Pancreas (tissue), 10 donors: Measurements from ENCODE around the gene UHRF1. TPM values are rescaled to one million over a fixed set of nuclear protein-coding genes. Genes with fewer than 3 reads are reported as not detected.

ENCODE experiments used
- ATAC-seq, 4 donors: fragments of 200-7000 bp; cut with Tn5 transposase; one replicate each; pipeline versions ENCODE4 v1.8.0 to v1.9.1; 2020; ENCODE audit warnings: mild to moderate bottlenecking in 4 of 4, moderate library complexity in 4 of 4
- DNase-seq, 6 donors: peaks; one replicate each; pipeline ENCODE4 v3.0.0-alpha.2; 2020
- FAIRE-seq: peaks from 2 replicates; lab custom pipeline; 2012; peaks lifted over from hg19 to GRCh38; lab: Jason Lieb, UNC
- H3K27ac ChIP-seq, 4 donors: fragments of 200-600 bp; sonication (generic); 1 replicate in 3 of 4; 2 replicates in 1 of 4; pipeline versions ENCODE4 v1.5.0 to v1.8.0; 2020
- H3K27me3 ChIP-seq, 4 donors: fragments of 200-600 bp; one replicate each; pipeline ENCODE4 v1.8.0; 2021
- H3K36me3 ChIP-seq, 3 donors: fragments of 200-600 bp; sonication (generic) in 1 of 3; one replicate each; pipeline versions ENCODE4 v1.5.0 to v1.8.0; 2020 to 2021
- H3K4me1 ChIP-seq, 3 donors: fragments of 200-600 bp; one replicate each; pipeline ENCODE4 v1.8.0; 2021
- H3K4me3 ChIP-seq, 4 donors: fragments of 200-600 bp; sonication (generic) in 2 of 4; one replicate each; pipeline versions ENCODE4 v1.5.0 to v1.8.0; 2020 to 2021
- H3K9me3 ChIP-seq, 4 donors: fragments of 200-600 bp; one replicate each; pipeline ENCODE4 v1.8.0; 2021
- CTCF ChIP-seq, 4 donors: fragments of 200-600 bp; sonication (generic) in 3 of 4; IDR thresholded peaks; one replicate each; pipeline versions ENCODE4 v1.5.0 to v1.8.0; 2021; ENCODE audit warnings: antibody characterized with exemption in 4 of 4
- WGBS, 2 donors: extraction: QIAGEN DNeasy Blood & Tissue Kit; methylation state at CpG; one replicate each; pipeline ENCODE4 v1.1.7; 2013; 5-methylcytosine and 5-hydroxymethylcytosine counted together
- intact Hi-C, 3 donors: fragments of 100-400 bp; cut with DNase I; formaldehyde crosslinking; loops; one replicate each; pipeline versions ENCODE4 v1.11.1 to v1.14.2; 2022
- polyA plus RNA-seq, 2 donors: library from polyadenylated mRNA; stranded (reverse); fragments of 200-250 nt; gene quantifications; one replicate each; pipeline ENCODE4 v1.2.3, GENCODE V29; 2013
- total RNA-seq, 6 donors: library from RNA; stranded (reverse); fragmentation: NEBNext Ultra II Directional in 4 of 6; extraction: Animal tissue kit (Norgen Biotek cat#: 25700) in 4 of 6; gene quantifications; one replicate each; pipeline versions ENCODE4 v1.2.1 to v1.2.4, GENCODE V29; 2021 to 2023
- donor health status: healthy with polysubstance abuse.
- donor health status: DM: no; HTN: no; CAD: no; lungs with moderate emphysema.
- donor health status: DM: no; HTN: no; CAD: no.
- donor health status: control.
- donor health status: control.
- donor health status: Bipolar disorder and iron deficiency.
- donor health status: DM: yes; HTN: yes; CAD: no.
- donor health status: DM: no; HTN: no; CAD: no.
- donor health status: DM: no; HTN: no; CAD: no.
- donor health status: DM: yes; HTN: yes; CAD: no.

The UHRF1 gene
- total and polyA plus RNA-seq, 8 donors, result 0.28 to 1.7 (median 0.84) TPM

GRCh38 chr19:4902796-4903195, 6.5 kb upstream of the UHRF1 start, which contains the start of gene ARRDC5:
Gene ARRDC5, minus strand, starts transcription at chr19:4902896. Its CDS starts 71 bp downstream, at chr19:4902825.
- no peaks in the 10 kb centered on the region for H3K27me3 ChIP-seq
- no peak within 1 kb of the TSS for H3K4me3 ChIP-seq
- no peak for TF ChIP-seq CTCF (IDR thresholded peaks at IDR 0.05)
- ATAC-seq (no peak), FAIRE-seq (no peak), DNase-seq (no peak)
- H3K4me1 ChIP-seq, result no peaks in the 10 kb centered on the region
- whole genome bisulfite sequencing, 2 donors, result 78 to 79% methylated on average over 7 of the region's 7 CpGs
- intact Hi-C loops, result no loop called here
- no peaks in the 10 kb centered on the region for H3K36me3 ChIP-seq
- H3K9me3 ChIP-seq, result no peaks in the 10 kb centered on the region
- H3K27ac ChIP-seq, result no peak within 1 kb of the TSS

GRCh38 chr19:4904481-4904880, 4.8 kb upstream of the UHRF1 start:
- TF ChIP-seq CTCF (IDR thresholded peaks at IDR 0.05), result no peak
- FAIRE-seq, result no peak
- intact Hi-C loops, result no loop called here
- ATAC-seq, result no peak
- Histone ChIP-seq H3K4me1 (peaks cover 0 to 5% (median 0%) of the 10 kb centered on the region in 3 donors), H3K27me3 (no peaks in the 10 kb centered on the region), H3K36me3 (no peaks in the 10 kb centered on the region), H3K4me3 (no peak overlapping the region), H3K9me3 (no peaks in the 10 kb centered on the region), H3K27ac (no peak overlapping the region)
- DNase-seq, result no peak
- WGBS, 2 donors, result 57 to 77% methylated on average over 3 of the region's 3 CpGs

DNA sequence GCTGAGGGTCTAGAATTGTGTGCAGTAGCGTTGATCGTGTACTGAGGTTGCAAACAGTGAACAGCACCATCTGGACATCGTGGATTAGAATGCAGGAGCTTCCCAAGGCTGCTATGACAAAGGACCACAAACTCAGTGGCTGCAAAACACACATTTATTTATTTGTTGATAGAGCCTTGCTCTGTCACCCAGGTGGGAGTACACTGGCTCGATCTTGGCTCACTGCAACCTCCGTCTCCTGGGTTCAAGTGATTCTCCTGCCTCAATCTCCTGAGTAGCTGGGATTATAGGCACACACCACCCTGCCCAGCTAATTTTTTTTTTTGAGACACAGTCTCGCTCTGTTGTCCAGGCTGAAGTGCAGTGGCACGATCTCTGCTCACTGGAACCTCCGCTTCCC, 2.3 kb upstream of the UHRF1 start:
- Histone ChIP-seq H3K27ac (no peak overlapping the region), H3K27me3 (no peaks in the 10 kb centered on the region), H3K36me3 (no peaks in the 10 kb centered on the region), H3K4me1 (peaks cover 0 to 9% (median 9%) of the 10 kb centered on the region in 3 donors), H3K4me3 (no peak overlapping the region), H3K9me3 (no peaks in the 10 kb centered on the region)
- intact Hi-C loops, result no loop called here
- ATAC-seq (no peak), DNase-seq (no peak), FAIRE-seq (no peak)
- WGBS, 2 donors, result 73 to 83% methylated on average over 8 of the region's 8 CpGs
- no peak for TF ChIP-seq CTCF (IDR thresholded peaks at IDR 0.05)

DNA sequence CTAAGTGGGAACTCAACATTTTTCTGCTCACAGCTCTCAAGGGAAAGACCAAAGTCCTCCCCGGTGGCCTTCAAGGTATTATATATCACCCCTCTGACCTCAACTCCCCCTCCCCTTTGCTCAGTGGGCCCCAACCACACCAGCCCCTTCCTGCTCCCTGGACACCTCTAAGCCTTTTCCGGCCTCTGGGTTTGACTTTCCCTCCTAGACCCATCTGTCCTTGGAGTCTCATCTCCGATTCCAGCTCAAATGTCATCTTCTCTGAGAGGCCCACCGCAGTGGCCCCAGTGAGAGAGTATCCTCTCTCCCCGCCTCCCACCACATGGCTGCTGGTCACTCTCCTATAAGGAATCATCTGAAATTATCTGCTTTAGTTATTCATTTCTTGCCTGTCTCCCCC, 941 bp upstream of the UHRF1 start:
- intact Hi-C loops, result no loop called here
- Histone ChIP-seq H3K36me3 (no peaks in the 10 kb centered on the region), H3K27ac (no peak overlapping the region), H3K4me3 (no peak overlapping the region), H3K4me1 (peaks cover 0 to 11% (median 9%) of the 10 kb centered on the region in 3 donors), H3K27me3 (no peaks in the 10 kb centered on the region), H3K9me3 (no peaks in the 10 kb centered on the region)
- DNase-seq, result no peak
- no peak for FAIRE-seq
- no peak for ATAC-seq
- no peak for TF ChIP-seq CTCF (IDR thresholded peaks at IDR 0.05)
- WGBS, 2 donors, result 76 to 77% methylated on average over 5 of the region's 5 CpGs

DNA sequence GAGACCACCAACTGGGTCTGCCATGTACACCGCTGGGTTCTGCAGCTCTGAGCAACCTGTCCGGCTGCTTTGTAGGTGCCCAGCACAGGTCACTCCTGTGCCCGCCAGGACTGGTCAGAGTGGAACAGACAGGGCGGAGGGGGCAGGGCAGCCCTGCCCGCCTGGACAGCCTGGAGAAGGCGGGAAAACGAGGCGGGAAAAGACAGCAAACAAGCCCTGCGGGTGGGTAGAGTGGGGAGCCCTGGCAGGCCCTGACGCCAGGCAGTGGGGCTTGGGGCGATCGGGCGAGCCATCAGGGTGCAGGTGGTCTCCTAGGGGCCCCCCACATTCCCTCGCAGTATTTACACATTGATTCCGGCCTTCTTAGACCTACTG, 533 bp upstream of the UHRF1 start:
- no peak for TF ChIP-seq CTCF (IDR thresholded peaks at IDR 0.05)
- Histone ChIP-seq H3K4me1 (peaks cover 0 to 11% (median 9%) of the 10 kb centered on the region in 3 donors), H3K36me3 (no peaks in the 10 kb centered on the region), H3K9me3 (no peaks in the 10 kb centered on the region), H3K27ac (no peak overlapping the region), H3K4me3 (no peak overlapping the region), H3K27me3 (no peaks in the 10 kb centered on the region)
- intact Hi-C loops, result no loop called here
- 59% methylated on average over 15 of the region's 15 CpGs for WGBS, 2 donors
- ATAC-seq (no peak), FAIRE-seq (no peak), DNase-seq (no peak)
